GM23248 (cell line): ENCODE measurements around the gene INHBB.
"Not testable (repeated sequence)": the region's sequence is repeated elsewhere in the genome, so short reads cannot be mapped to it uniquely, and the experiment has no call there.

Experiments used
- EZH2 ChIP-seq: fragments of 200-600 bp; sonication (generic); IDR thresholded peaks from 2 replicates; pipeline ENCODE4 v1.6.1; 2018; ENCODE audit warnings: antibody characterized with exemption, mild to moderate bottlenecking; ENCODE audit not compliant: insufficient read depth, poor library complexity, severe bottlenecking
- EZH2phosphoT487 ChIP-seq: fragments of 200-600 bp; sonication (generic); IDR thresholded peaks from 2 replicates; pipeline ENCODE4 v1.6.1; 2018; ENCODE audit warnings: antibody characterized with exemption, moderate library complexity, mild to moderate bottlenecking, low read depth; ENCODE audit not compliant: insufficient read depth

DNA sequence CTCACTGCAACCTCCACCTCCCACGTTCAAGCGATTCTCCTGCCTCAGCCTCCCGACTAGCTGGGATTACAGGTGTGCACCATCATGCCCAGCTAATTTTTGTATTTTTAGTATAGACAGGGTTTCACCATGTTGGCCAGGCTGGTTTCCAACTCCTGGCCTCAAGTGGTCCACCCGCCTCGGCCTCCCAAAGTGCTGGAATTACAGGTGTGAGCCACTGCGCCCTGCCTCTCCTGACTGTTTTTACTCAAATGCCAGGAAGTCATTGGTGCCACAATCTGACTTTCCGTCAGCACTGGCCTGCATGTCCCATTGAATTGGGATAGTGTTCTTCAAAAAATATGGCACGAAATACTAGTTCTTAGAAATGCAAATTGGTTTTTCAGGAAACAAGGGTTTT lies 35.1 kb upstream of the INHBB start:
- TF ChIP-seq EZH2phosphoT487, EZH2: not testable (repeated sequence)
